Measurements from ENCODE around the gene CNNM4.

The CNNM4 gene

GRCh38 chr2:96832408-96832753 is 71.7 kb downstream of the CNNM4 start:
- DNase-seq (ENCODE audit: low read depth in 2 of 2): no peak

- no peak for DNase-seq (ENCODE audit: low read depth in 2 of 2)
Observed at GRCh38 chr2:96832754-96833507, 72.2 kb downstream of the CNNM4 start.

- no peak for DNase-seq (ENCODE audit: low read depth in 2 of 2)
Observed at GRCh38 chr2:96835830-96836229, 75.1 kb downstream of the CNNM4 start.

- no peak for DNase-seq (ENCODE audit: low read depth in 2 of 2)
Observed at GRCh38 chr2:96837575-96837974, 76.9 kb downstream of the CNNM4 start.

- DNase-seq (ENCODE audit: low read depth in 2 of 2): no peak
Observed at GRCh38 chr2:96838345-96839292, 77.9 kb downstream of the CNNM4 start.

- DNase-seq (ENCODE audit: low read depth in 2 of 2): peak; percentile 70
Observed at GRCh38 chr2:96839293-96839874, 78.7 kb downstream of the CNNM4 start.

- DNase-seq (ENCODE audit: low read depth in 2 of 2): no peak
Observed at GRCh38 chr2:96839875-96840850, 79.5 kb downstream of the CNNM4 start.

GRCh38 chr2:96841701-96842495 is 81.2 kb downstream of the CNNM4 start:
- DNase-seq (ENCODE audit: low read depth in 2 of 2): no peak

GRCh38 chr2:96842600-96842999 is 81.9 kb downstream of the CNNM4 start:
- no peak for DNase-seq (ENCODE audit: low read depth in 2 of 2)

- DNase-seq (ENCODE audit: low read depth in 2 of 2): no peak
Observed at GRCh38 chr2:96843538-96844268, 83.0 kb downstream of the CNNM4 start, which contains the start of gene ANKRD23. TSS of gene ANKRD23 (minus strand) at chr2:96844021. CDS start at chr2:96843992, 29 bp downstream.

GRCh38 chr2:96844405-96844808 is 83.7 kb downstream of the CNNM4 start:
- DNase-seq (ENCODE audit: low read depth in 2 of 2): no peak

- DNase-seq (ENCODE audit: low read depth in 2 of 2): no peak
Observed at GRCh38 chr2:96846825-96847224, 86.1 kb downstream of the CNNM4 start.

GRCh38 chr2:96847586-96847985 is 86.9 kb downstream of the CNNM4 start:
- DNase-seq (ENCODE audit: low read depth in 2 of 2): no peak

GRCh38 chr2:96848264-96848663 is 87.6 kb downstream of the CNNM4 start:
- no peak for DNase-seq (ENCODE audit: low read depth in 2 of 2)

GRCh38 chr2:96852667-96853066 is 92.0 kb downstream of the CNNM4 start:
- no peak for DNase-seq (ENCODE audit: low read depth in 2 of 2)

GRCh38 chr2:96853321-96853720 is 92.6 kb downstream of the CNNM4 start:
- DNase-seq (ENCODE audit: low read depth in 2 of 2): no peak

GRCh38 chr2:96856776-96857666 is 96.3 kb downstream of the CNNM4 start:
- no peak for DNase-seq (ENCODE audit: low read depth in 2 of 2)

- DNase-seq (ENCODE audit: low read depth in 2 of 2): peak; percentile 95 to 96
Observed at GRCh38 chr2:96857667-96858372, 97.1 kb downstream of the CNNM4 start, which contains the start of gene ANKRD39. TSS of gene ANKRD39 (minus strand) at chr2:96858016. CDS start at chr2:96857987, 29 bp downstream.

All from stimulated activated CD8-positive, alpha-beta memory T cell treated with anti-CD3 and anti-CD28 coated beads, Interleukin-2, amount 100 ng/mL, for 48 hours (primary cell).